Spleen (tissue), 13 donors: ENCODE data around the gene PATZ1. TPM values are rescaled to one million over a fixed set of nuclear protein-coding genes. Genes with fewer than 3 reads are reported as not detected.
"Not testable (repeated sequence)": the region's sequence is repeated elsewhere in the genome, so short reads cannot be mapped to it uniquely, and the experiment has no call there.

Experiments
- DNase-seq: peaks from one replicate; pipeline ENCODE4 v3.0.0-alpha.2; 2020
- H3K27ac ChIP-seq, 8 donors: fragments of 200-600 bp; sonication (generic) in 7 of 8; 1 replicate in 4 of 8; 2 replicates in 4 of 8; pipeline versions ENCODE4 v1.5.0 to v1.8.0; 2016 to 2021; ENCODE audit warnings: inconsistent platforms in 4 of 8, mild to moderate bottlenecking in 4 of 8, moderate library complexity in 1 of 8
- H3K27me3 ChIP-seq, 7 donors: fragments of 200-600 bp; sonication (generic) in 6 of 7; replicated peaks in 1 of 7; 1 replicate in 4 of 7; 2 replicates in 3 of 7; pipeline versions ENCODE4 v1.5.0 to v1.8.0; 2016 to 2021; ENCODE audit warnings: inconsistent platforms in 3 of 7, mild to moderate bottlenecking in 1 of 7
- H3K36me3 ChIP-seq, 6 donors: fragments of 200-600 bp; sonication (generic) in 5 of 6; 1 replicate in 4 of 6; 2 replicates in 2 of 6; pipeline versions ENCODE4 v1.5.0 to v1.8.0; 2016 to 2021; ENCODE audit warnings: inconsistent platforms in 2 of 6
- H3K4me1 ChIP-seq, 6 donors: fragments of 200-600 bp; sonication (generic) in 5 of 6; 1 replicate in 3 of 6; 2 replicates in 3 of 6; pipeline versions ENCODE4 v1.5.0 to v1.8.0; 2016 to 2021; ENCODE audit warnings: inconsistent platforms in 3 of 6
- H3K4me3 ChIP-seq, 8 donors: fragments of 200-600 bp; sonication (generic) in 7 of 8; 1 replicate in 4 of 8; 2 replicates in 4 of 8; pipeline versions ENCODE4 v1.5.0 to v1.8.0; 2016 to 2021; ENCODE audit warnings: inconsistent platforms in 4 of 8, mild to moderate bottlenecking in 4 of 8, moderate library complexity in 2 of 8
- H3K9me3 ChIP-seq, 8 donors: fragments of 200-600 bp; sonication (generic) in 7 of 8; 1 replicate in 4 of 8; 2 replicates in 4 of 8; pipeline versions ENCODE4 v1.5.0 to v1.8.0; 2016 to 2021; ENCODE audit warnings: inconsistent platforms in 4 of 8
- POLR2A ChIP-seq, 3 donors: fragments of 450-650 bp; IDR thresholded peaks; one replicate each; pipeline ENCODE4 v1.5.1; 2017; ENCODE audit warnings: antibody characterized with exemption in 3 of 3, mild to moderate bottlenecking in 1 of 3
- POLR2AphosphoS5 ChIP-seq, 3 donors: sonication (generic); formaldehyde crosslinking; IDR thresholded peaks; one replicate each; pipeline ENCODE4 v1.5.1; 2017; ENCODE audit warnings: antibody characterized with exemption in 3 of 3
- WGBS, 5 donors: extraction: QIAGEN DNeasy Blood & Tissue Kit in 3 of 5; methylation state at CpG; one replicate each; pipeline versions ENCODE4 v1.1.5 to v1.1.7; 2013 to 2018; 5-methylcytosine and 5-hydroxymethylcytosine counted together
- intact Hi-C: fragments of 100-400 bp; cut with DNase I; formaldehyde crosslinking; loops from one replicate; pipeline ENCODE4 v1.15.0; 2023; ENCODE audit warnings: low total_unique reads
- long read RNA-seq, 2 donors: transcript quantifications; one replicate each; lab custom pipeline, GENCODE V29; 2026
- polyA plus RNA-seq, 3 donors: library from polyadenylated mRNA; stranded (reverse); fragments of 200-250 nt; gene quantifications; one replicate each; pipeline ENCODE4 v1.2.1, GENCODE V29; 2013
- total RNA-seq, 7 donors: library from RNA; depleted of rRNA in 3 of 7; stranded (reverse); fragments of >200 nt in 3 of 7; fragmentation: NEBNext Ultra II Directional in 4 of 7; extraction: Animal tissue kit (Norgen Biotek cat#: 25700) in 4 of 7; gene quantifications; one replicate each; pipeline versions ENCODE4 v1.1.0 to v1.2.1, GENCODE V29; 2016 to 2021
- TF ChIP-seq, protein P1 (sequence below), 11 experiments: fragments of 200-600 bp in 7 of 11; fragments of 450-650 bp in 4 of 11; sonication (generic) in 4 of 11; IDR thresholded peaks in 8 of 11; conservative IDR thresholded peaks in 3 of 11; 1 replicate in 7 of 11; 2 replicates in 4 of 11; pipeline versions ENCODE4 v1.4.0 to v1.8.0; 2016 to 2021; ENCODE audit warnings: antibody characterized with exemption in 11 of 11, inconsistent platforms in 4 of 11, mild to moderate bottlenecking in 1 of 11
- donor health status: healthy with polysubstance abuse.
- donor health status: DM: no; HTN: no; CAD: no; lungs with moderate emphysema.
- donor health status: DM: no; HTN: no; CAD: no.
- donor health status: Bipolar disorder and iron deficiency.
- donor health status: healthy.
- donor health status: DM: no; HTN: no; CAD: no.
- donor health status: DM: yes; HTN: yes; CAD: no.

The PATZ1 gene, protein sequence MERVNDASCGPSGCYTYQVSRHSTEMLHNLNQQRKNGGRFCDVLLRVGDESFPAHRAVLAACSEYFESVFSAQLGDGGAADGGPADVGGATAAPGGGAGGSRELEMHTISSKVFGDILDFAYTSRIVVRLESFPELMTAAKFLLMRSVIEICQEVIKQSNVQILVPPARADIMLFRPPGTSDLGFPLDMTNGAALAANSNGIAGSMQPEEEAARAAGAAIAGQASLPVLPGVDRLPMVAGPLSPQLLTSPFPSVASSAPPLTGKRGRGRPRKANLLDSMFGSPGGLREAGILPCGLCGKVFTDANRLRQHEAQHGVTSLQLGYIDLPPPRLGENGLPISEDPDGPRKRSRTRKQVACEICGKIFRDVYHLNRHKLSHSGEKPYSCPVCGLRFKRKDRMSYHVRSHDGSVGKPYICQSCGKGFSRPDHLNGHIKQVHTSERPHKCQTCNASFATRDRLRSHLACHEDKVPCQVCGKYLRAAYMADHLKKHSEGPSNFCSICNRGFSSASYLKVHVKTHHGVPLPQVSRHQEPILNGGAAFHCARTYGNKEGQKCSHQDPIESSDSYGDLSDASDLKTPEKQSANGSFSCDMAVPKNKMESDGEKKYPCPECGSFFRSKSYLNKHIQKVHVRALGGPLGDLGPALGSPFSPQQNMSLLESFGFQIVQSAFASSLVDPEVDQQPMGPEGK
- 10 to 100 TPM; 24.7 to 36.9 (median 33.4) TPM for total RNA-seq
- polyA plus RNA-seq: 10 to 100 TPM; 19.8 to 25.6 (median 20.6) TPM
- long read RNA-seq, donor 1, partial matches to known transcripts: 0 of 10 reads
- long read RNA-seq, donor 1, other reads (novel, unspliced or antisense): 0 of 10 reads
- long read RNA-seq, donor 2, transcript PATZ1-201 (3 exons, 2,516 nt): major isoform, 6 of 12 reads
- long read RNA-seq, donor 2, transcript PATZ1-203 (4 exons, 3,638 nt): major isoform, 6 of 12 reads
- long read RNA-seq, donor 2, partial matches to known transcripts: 0 of 12 reads
- long read RNA-seq, donor 2, other reads (novel, unspliced or antisense): 0 of 12 reads

GRCh38 chr22:31346255-31346732 is at the start of gene PATZ1:
TSS of gene PATZ1 (minus strand) at chr22:31346346. CDS start at chr22:31345602, 744 bp downstream.
- intact Hi-C loops: loop anchor here (5.0 to 10.0 kb wide), 2 partner anchors 51 to 289 kb away; partner anchors contain the start of gene DRG1
- peaks cover 0 to 30% (median 13%) of the 10 kb centered on the region in 6 donors for H3K36me3 ChIP-seq
- whole genome bisulfite sequencing, 5 donors: 0 to 2% (median 1%) methylated on average over 25 to 39 of the region's 41 CpGs
- peaks cover 40 to 65% (median 58%) of the 10 kb centered on the region in 6 donors for H3K4me1 ChIP-seq
- no peaks in the 10 kb centered on the region for H3K9me3 ChIP-seq
- TF ChIP-seq POLR2A (IDR thresholded peaks at IDR 0.05) (no peak), POLR2AphosphoS5 (IDR thresholded peaks at IDR 0.05) (peak in 1 of 3 donors; percentile 49)
- H3K27me3 ChIP-seq: no peaks in the 10 kb centered on the region
- peak; percentile 93 for DNase-seq
- H3K4me3 ChIP-seq: peak within 1 kb of the TSS; percentile 67 to 84 (median 80)
- H3K27ac ChIP-seq: peak within 1 kb of the TSS; percentile 81 to 96 (median 87)

DNA sequence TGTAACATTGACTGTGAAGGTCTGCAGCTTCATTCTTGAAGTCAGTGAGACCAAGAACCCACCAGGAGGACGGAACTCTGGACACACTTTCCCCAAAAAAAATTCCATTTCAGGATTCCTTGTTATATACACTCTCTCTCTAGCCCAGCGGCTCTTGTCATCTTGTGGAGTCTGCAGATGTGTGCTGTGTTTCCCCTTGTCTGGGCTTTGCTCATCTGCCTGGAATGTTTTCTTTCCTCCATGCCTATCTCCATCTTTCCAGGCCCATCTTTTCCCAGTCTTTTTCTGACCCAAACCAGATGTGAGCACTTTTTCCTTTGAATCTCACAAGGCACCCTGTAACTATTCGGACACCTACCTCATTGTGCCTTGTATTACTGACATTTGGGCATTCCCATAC is 48.2 kb upstream of the PATZ1 start:
- Histone ChIP-seq H3K27me3 (no peaks in the 10 kb centered on the region), H3K27ac (no peak overlapping the region), H3K9me3 (peaks cover 0 to 5% (median 0%) of the 10 kb centered on the region in 8 donors), H3K4me1 (peaks cover 0 to 13% (median 6%) of the 10 kb centered on the region in 6 donors), H3K36me3 (no peaks in the 10 kb centered on the region), H3K4me3 (no peak overlapping the region)
- no peak for TF ChIP-seq POLR2A (IDR thresholded peaks at IDR 0.05)
- no peak for TF ChIP-seq POLR2AphosphoS5 (IDR thresholded peaks at IDR 0.05)
- TF ChIP-seq, protein P1, sequence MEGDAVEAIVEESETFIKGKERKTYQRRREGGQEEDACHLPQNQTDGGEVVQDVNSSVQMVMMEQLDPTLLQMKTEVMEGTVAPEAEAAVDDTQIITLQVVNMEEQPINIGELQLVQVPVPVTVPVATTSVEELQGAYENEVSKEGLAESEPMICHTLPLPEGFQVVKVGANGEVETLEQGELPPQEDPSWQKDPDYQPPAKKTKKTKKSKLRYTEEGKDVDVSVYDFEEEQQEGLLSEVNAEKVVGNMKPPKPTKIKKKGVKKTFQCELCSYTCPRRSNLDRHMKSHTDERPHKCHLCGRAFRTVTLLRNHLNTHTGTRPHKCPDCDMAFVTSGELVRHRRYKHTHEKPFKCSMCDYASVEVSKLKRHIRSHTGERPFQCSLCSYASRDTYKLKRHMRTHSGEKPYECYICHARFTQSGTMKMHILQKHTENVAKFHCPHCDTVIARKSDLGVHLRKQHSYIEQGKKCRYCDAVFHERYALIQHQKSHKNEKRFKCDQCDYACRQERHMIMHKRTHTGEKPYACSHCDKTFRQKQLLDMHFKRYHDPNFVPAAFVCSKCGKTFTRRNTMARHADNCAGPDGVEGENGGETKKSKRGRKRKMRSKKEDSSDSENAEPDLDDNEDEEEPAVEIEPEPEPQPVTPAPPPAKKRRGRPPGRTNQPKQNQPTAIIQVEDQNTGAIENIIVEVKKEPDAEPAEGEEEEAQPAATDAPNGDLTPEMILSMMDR (IDR thresholded peaks at IDR 0.05 in 8 of 11, conservative IDR thresholded peaks at IDR 0.05 in 3 of 11): no peak
- no peak for DNase-seq
- WGBS, 5 donors: 78 to 91% (median 84%) methylated on average over 3 of the region's 3 CpGs
- intact Hi-C loops: no loop called here

DNA sequence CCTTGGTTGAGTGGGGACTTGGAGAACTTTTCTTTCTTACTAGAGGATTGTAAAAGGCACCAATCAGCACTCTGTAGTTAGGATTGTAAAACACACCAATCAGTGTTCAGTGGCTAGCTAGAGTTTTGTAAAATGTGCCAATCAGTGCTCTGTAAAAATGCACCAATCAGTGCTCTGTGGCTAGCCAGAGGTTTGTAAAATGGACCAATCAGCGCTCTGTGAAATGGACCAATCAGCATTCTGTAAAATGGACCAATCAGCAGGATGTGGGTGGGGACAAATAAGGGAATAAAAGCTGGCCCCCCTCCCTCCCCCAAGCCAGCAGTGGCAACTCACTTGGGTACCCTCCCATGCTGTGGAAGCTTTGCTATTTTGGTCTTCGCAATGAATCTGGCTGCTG is 47.7 kb upstream of the PATZ1 start:
- no peaks in the 10 kb centered on the region for H3K36me3 ChIP-seq
- 97 to 99% (median 98%) methylated on average over 2 of the region's 2 CpGs for WGBS, 5 donors
- peaks cover 0 to 5% (median 0%) of the 10 kb centered on the region in 8 donors for H3K9me3 ChIP-seq
- no peak overlapping the region for H3K27ac ChIP-seq
- DNase-seq: no peak
- intact Hi-C loops: no loop called here
- no peak overlapping the region for H3K4me3 ChIP-seq
- TF ChIP-seq, protein P1 (IDR thresholded peaks at IDR 0.05 in 8 of 11, conservative IDR thresholded peaks at IDR 0.05 in 3 of 11): no peak
- no peak for TF ChIP-seq POLR2AphosphoS5 (IDR thresholded peaks at IDR 0.05)
- H3K27me3 ChIP-seq: no peaks in the 10 kb centered on the region
- H3K4me1 ChIP-seq: peaks cover 0 to 10% (median 3%) of the 10 kb centered on the region in 6 donors

GRCh38 chr22:31378651-31379050 is 32.5 kb upstream of the PATZ1 start:
- H3K9me3 ChIP-seq, H3K27me3 ChIP-seq, H3K4me1 ChIP-seq, H3K36me3 ChIP-seq, intact Hi-C loops, H3K4me3 ChIP-seq, H3K27ac ChIP-seq, DNase-seq: not testable (repeated sequence)
- WGBS, 5 donors: 77 to 84% (median 78%) methylated on average over 6 of the region's 6 CpGs
